ENCODE data around the gene SLC22A1. TPM values are rescaled to one million over a fixed set of nuclear protein-coding genes. Genes with fewer than 3 reads are reported as not detected.

Gene SLC22A1
- total RNA-seq, 1 donor from 2014 or later: under 0.01 TPM

GRCh38 chr6:160084198-160084776 is 37.3 kb upstream of the SLC22A1 start:
- DNase-seq (ENCODE audit: low read depth) (no peak), FAIRE-seq (no peak)
- Histone ChIP-seq H3K27me3 (ENCODE audit: control insufficient read depth, insufficient read depth, low read length) (no peaks in the 10 kb centered on the region), H3K4me3 (ENCODE audit: low read depth, low read length) (no peak overlapping the region), H3K36me3 (ENCODE audit: control insufficient read depth, insufficient read depth, low read length) (peaks cover 41% of the 10 kb centered on the region)
- no peak for TF ChIP-seq CTCF (IDR thresholded peaks at IDR 0.05; ENCODE audit: insufficient read depth, low read length, severe bottlenecking)

GRCh38 chr6:160085226-160085625 is 36.4 kb upstream of the SLC22A1 start:
- FAIRE-seq (peak; percentile 36), DNase-seq (ENCODE audit: low read depth) (no peak)
- TF ChIP-seq CTCF (IDR thresholded peaks at IDR 0.05; ENCODE audit: insufficient read depth, low read length, severe bottlenecking): no peak
- no peaks in the 10 kb centered on the region for H3K27me3 ChIP-seq (ENCODE audit: control insufficient read depth, insufficient read depth, low read length)
- no peak overlapping the region for H3K4me3 ChIP-seq (ENCODE audit: low read depth, low read length)
- H3K36me3 ChIP-seq (ENCODE audit: control insufficient read depth, insufficient read depth, low read length): peaks cover 39% of the 10 kb centered on the region

- no peak for FAIRE-seq
- no peak for TF ChIP-seq CTCF (IDR thresholded peaks at IDR 0.05; ENCODE audit: insufficient read depth, low read length, severe bottlenecking)
- no peaks in the 10 kb centered on the region for H3K27me3 ChIP-seq (ENCODE audit: control insufficient read depth, insufficient read depth, low read length)
- H3K36me3 ChIP-seq (ENCODE audit: control insufficient read depth, insufficient read depth, low read length): peaks cover 36% of the 10 kb centered on the region
- no peak for DNase-seq (ENCODE audit: low read depth)
- no peak overlapping the region for H3K4me3 ChIP-seq (ENCODE audit: low read depth, low read length)
Observed at GRCh38 chr6:160085713-160086505, 35.7 kb upstream of the SLC22A1 start.

- DNase-seq (ENCODE audit: low read depth) (no peak), FAIRE-seq (no peak)
- H3K4me3 ChIP-seq (ENCODE audit: low read depth, low read length): no peak overlapping the region
- no peak for TF ChIP-seq CTCF (IDR thresholded peaks at IDR 0.05; ENCODE audit: insufficient read depth, low read length, severe bottlenecking)
- no peaks in the 10 kb centered on the region for H3K27me3 ChIP-seq (ENCODE audit: control insufficient read depth, insufficient read depth, low read length)
- peaks cover 39% of the 10 kb centered on the region for H3K36me3 ChIP-seq (ENCODE audit: control insufficient read depth, insufficient read depth, low read length)
Observed at GRCh38 chr6:160086754-160087153, 34.9 kb upstream of the SLC22A1 start.

- DNase-seq (ENCODE audit: low read depth): peak; percentile 72
- Histone ChIP-seq H3K27me3 (ENCODE audit: control insufficient read depth, insufficient read depth, low read length) (no peaks in the 10 kb centered on the region), H3K36me3 (ENCODE audit: control insufficient read depth, insufficient read depth, low read length) (peaks cover 46% of the 10 kb centered on the region), H3K4me3 (ENCODE audit: low read depth, low read length) (no peak overlapping the region)
- FAIRE-seq: no peak
- peak; percentile 72 for TF ChIP-seq CTCF (IDR thresholded peaks at IDR 0.05; ENCODE audit: insufficient read depth, low read length, severe bottlenecking)
Observed at GRCh38 chr6:160088069-160088783, 33.4 kb upstream of the SLC22A1 start.

All from bronchial epithelial cell (primary cell).